Activated CD4-positive, alpha-beta T cell treated with anti-CD3 and anti-CD28 coated beads, Interleukin-2, amount 10 ng/mL, durations not matched to agents 7 days and 5 days (primary cell): ENCODE data around the gene DRG2. TPM values are rescaled to one million over a fixed set of nuclear protein-coding genes. Genes with fewer than 3 reads are reported as not detected.

Source experiments
- CTCF ChIA-PET: fragments of 350-600 bp; sonication (Branson Sonifier 250); formaldehyde crosslinking; loops from one replicate; lab custom pipeline; 2021; ENCODE audit warnings: antibody characterized with exemption; lab: Charles Lee
- POLR2A ChIA-PET: fragments of 350-600 bp; sonication (Branson Sonifier 250); formaldehyde crosslinking; loops from one replicate; lab custom pipeline; 2021; ENCODE audit warnings: antibody characterized with exemption; lab: Charles Lee
- DNase-seq: peaks from one replicate; pipeline ENCODE4 v3.0.0-alpha.2; 2020
- H3K27ac Mint-ChIP-seq: one replicate; pipeline ENCODE4 v1.8.0; 2021; ENCODE audit warnings: mild to moderate bottlenecking, moderate library complexity, mixed read lengths
- H3K27me3 Mint-ChIP-seq: one replicate; pipeline ENCODE4 v1.8.0; 2021; ENCODE audit warnings: mixed read lengths
- H3K36me3 Mint-ChIP-seq: one replicate; pipeline ENCODE4 v1.8.0; 2021; ENCODE audit warnings: low read depth, mixed read lengths
- H3K4me1 Mint-ChIP-seq: one replicate; pipeline ENCODE4 v1.8.0; 2021; ENCODE audit warnings: mixed read lengths
- H3K4me3 Mint-ChIP-seq: one replicate; pipeline ENCODE4 v1.8.0; 2021; ENCODE audit warnings: mild to moderate bottlenecking, moderate library complexity, mixed read lengths
- H3K9me3 Mint-ChIP-seq: one replicate; pipeline ENCODE4 v1.8.0; 2021; ENCODE audit warnings: mixed read lengths
- total RNA-seq, 2 experiments: library from RNA; stranded (reverse); gene quantifications; one replicate each; pipeline ENCODE4 v1.2.3, GENCODE V29; 2021

The DRG2 gene
- total RNA-seq, 2 experiments from 2014 or later, result 45.9 to 52.2 TPM

DNA sequence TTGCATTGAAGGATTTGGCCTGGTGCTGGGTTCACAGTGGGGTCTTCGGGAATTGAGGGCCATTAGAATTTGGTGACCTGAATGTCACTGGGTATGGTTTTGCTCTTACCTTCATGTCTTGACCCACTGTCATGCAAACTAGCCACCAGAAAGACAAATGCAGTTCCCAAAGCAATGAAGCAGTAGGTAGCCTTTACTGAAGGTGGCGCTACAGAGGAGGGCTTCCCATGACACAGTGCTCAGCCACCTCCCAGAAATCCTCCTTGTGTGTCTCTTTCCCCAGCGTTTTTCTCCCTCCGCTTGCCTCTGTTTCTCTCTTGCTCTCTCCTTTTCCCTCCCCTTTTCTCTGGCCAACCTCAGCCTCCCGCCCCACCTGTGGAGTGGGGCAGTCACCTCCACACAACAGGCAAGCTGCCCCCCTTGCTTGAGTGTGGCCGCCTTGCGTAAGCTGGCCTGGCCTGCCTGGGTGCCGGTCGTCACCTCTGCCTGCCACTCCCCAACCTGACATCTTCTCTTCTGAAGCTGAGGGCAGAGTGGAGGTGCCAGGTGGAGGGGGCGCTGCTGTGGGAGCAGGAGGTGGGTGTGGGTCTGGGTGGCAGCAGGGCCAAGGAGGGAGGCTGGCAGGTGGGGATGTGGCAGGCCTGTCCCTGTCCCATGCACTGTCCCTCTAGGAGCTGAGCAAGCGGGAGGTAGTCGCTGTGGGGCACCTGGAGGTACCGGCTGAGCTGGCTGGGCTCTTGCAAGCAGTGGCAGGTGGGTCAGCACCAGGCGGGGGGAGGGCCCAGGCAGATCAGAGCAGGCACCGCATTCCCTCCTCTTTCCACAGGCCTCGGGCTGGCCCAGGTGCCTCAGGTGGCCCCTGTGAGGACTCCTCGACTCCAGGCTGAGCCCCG lies 55.5 kb downstream of the DRG2 start:
- no peaks in the 10 kb centered on the region for H3K9me3 Mint-ChIP-seq
- ChIA-PET CTCF (interaction anchor here (1.2 to 3.5 kb wide), 2 partner anchors 11 to 17 kb away, joined by 3 to 18 read pairs; no protein-coding TSS in a partner anchor), POLR2A (interaction anchor here (1.1 kb wide), 1 partner anchor 15 kb away, joined by 3 read pairs; no protein-coding TSS in a partner anchor)
- no peak for DNase-seq
- no peak overlapping the region for H3K27ac Mint-ChIP-seq
- H3K4me3 Mint-ChIP-seq, result no peak overlapping the region
- no peaks in the 10 kb centered on the region for H3K27me3 Mint-ChIP-seq
- H3K36me3 Mint-ChIP-seq, result no peaks in the 10 kb centered on the region
- H3K4me1 Mint-ChIP-seq, result peaks cover 4% of the 10 kb centered on the region

DNA sequence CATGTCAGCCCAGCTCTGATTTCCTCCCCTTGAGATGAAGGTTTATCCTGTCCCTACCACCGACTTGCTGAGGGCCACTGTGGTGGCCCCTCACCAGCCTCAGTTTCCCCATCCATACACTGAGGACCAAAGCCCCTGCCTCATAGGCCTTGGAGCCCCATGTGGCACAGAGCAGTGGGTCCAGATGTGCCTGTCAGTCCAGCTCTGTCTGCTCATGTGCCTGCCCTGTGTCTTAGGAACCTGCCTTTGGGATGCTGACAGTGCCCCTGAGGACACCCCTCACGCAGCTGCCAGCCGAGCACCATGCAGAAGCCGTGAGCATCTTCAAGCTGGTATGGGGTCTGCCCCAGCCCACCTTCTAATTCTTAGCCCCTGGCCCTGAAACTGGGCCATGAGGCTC lies 56.5 kb downstream of the DRG2 start:
- Mint-ChIP-seq H3K36me3 (no peaks in the 10 kb centered on the region), H3K27ac (no peak overlapping the region), H3K9me3 (no peaks in the 10 kb centered on the region), H3K4me3 (no peak overlapping the region), H3K27me3 (no peaks in the 10 kb centered on the region), H3K4me1 (peaks cover 4% of the 10 kb centered on the region)
- ChIA-PET POLR2A (interaction anchor here (1.1 kb wide), 1 partner anchor 14 kb away, joined by 3 read pairs; no protein-coding TSS in a partner anchor), CTCF (no interaction called here)
- DNase-seq, result no peak

DNA sequence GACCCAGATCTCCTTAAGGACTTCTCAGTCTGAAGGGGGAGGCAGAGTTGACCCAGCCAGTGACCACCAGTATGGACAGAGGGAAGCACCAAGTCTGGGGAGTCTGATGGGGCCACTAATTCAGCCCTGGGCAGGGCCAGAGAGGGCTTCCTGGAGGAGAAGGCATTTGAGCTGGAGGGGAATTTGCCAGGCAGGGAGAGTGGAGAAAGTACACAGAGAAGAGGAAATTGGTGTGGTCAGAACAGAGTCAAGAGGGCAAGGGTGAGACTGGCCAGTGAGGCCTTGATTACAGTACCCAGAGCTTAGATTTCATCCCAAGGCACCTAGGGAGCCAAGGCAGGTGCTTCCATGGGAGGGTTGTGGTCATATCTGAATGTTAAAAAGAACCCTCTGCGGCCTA lies 57.1 kb downstream of the DRG2 start:
- CTCF ChIA-PET, result no interaction called here
- Mint-ChIP-seq H3K27me3 (no peaks in the 10 kb centered on the region), H3K4me1 (peaks cover 4% of the 10 kb centered on the region), H3K36me3 (no peaks in the 10 kb centered on the region), H3K27ac (no peak overlapping the region), H3K4me3 (no peak overlapping the region), H3K9me3 (no peaks in the 10 kb centered on the region)
- DNase-seq, result no peak
- POLR2A ChIA-PET, result no interaction called here

DNA sequence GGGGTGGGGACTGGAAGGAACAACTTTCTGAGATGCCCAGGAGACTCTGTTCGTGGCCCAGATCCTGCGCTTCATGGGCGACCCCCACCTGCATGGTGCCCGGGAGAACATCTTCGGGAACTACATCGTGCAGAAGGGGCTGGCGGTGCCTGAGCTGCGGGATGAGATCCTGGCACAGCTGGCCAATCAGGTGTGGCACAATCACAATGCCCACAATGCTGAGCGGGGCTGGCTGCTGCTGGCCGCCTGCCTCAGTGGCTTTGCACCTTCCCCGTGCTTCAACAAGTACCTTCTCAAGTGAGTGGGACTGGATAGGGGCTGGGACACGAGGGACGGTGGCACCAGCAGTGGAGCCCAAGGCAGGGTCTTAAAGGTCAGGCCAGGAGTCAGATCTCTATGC lies 58.1 kb downstream of the DRG2 start:
- no peaks in the 10 kb centered on the region for H3K9me3 Mint-ChIP-seq
- no peaks in the 10 kb centered on the region for H3K36me3 Mint-ChIP-seq
- ChIA-PET CTCF (interaction anchor here (0.7 to 1.4 kb wide), 3 partner anchors 11 to 64 kb away, joined by 3 to 4 read pairs (median 3); no protein-coding TSS in a partner anchor), POLR2A (no interaction called here)
- H3K4me1 Mint-ChIP-seq, result peaks cover 4% of the 10 kb centered on the region
- H3K27me3 Mint-ChIP-seq, result no peaks in the 10 kb centered on the region
- DNase-seq, result no peak
- no peak overlapping the region for H3K27ac Mint-ChIP-seq
- no peak overlapping the region for H3K4me3 Mint-ChIP-seq

DNA sequence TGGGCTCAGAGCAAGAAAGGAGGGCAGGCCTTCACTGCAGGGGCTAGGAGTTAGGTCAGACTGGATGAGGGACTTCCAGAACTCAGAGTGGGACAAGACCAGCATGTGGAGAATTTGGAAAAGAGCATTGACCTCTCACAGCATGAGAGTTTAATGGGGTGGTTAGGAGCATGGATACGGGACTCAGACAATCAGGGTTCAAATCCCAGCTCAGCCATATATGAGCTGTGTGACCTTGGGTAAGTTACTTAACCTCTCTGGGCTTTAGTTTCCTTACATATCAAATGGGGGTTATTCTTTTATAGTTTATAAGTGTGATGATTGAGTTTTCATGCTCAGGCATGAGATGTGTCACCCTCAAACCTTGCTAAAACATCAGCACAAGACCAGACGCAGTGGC lies 58.5 kb downstream of the DRG2 start:
- POLR2A ChIA-PET, result no interaction called here
- CTCF ChIA-PET, result interaction anchor here (0.7 to 1.4 kb wide), 3 partner anchors 11 to 65 kb away, joined by 3 to 4 read pairs (median 3); no protein-coding TSS in a partner anchor
- H3K27me3 Mint-ChIP-seq, result no peaks in the 10 kb centered on the region
- peaks cover under 1% of the 10 kb centered on the region for H3K4me1 Mint-ChIP-seq
- H3K27ac Mint-ChIP-seq, result no peak overlapping the region
- no peak overlapping the region for H3K4me3 Mint-ChIP-seq
- no peaks in the 10 kb centered on the region for H3K9me3 Mint-ChIP-seq
- H3K36me3 Mint-ChIP-seq, result no peaks in the 10 kb centered on the region
- no peak for DNase-seq

DNA sequence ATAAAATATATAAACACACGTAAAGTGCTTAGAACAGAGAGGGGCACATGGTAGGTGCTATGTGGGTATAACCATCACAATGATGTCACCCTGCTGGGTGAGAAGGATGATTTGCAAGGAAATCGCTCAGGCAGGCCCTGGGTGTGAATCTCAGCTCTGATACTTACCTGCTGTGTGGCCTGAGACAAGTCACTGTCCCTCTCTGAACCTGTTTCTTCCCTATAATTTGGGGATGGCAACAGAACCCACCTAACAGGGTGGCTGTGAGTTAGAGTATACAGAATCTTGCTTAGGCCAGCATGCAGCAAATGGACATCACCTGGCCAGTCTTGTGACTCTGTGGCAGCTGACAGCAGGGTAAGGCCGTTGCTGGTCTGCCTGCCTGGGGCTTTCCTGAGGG lies 59.2 kb downstream of the DRG2 start:
- Mint-ChIP-seq H3K27me3 (no peaks in the 10 kb centered on the region), H3K9me3 (no peaks in the 10 kb centered on the region), H3K4me3 (no peak overlapping the region), H3K27ac (no peak overlapping the region), H3K4me1 (no peaks in the 10 kb centered on the region), H3K36me3 (no peaks in the 10 kb centered on the region)
- ChIA-PET POLR2A (no interaction called here), CTCF (interaction anchor here (1.4 kb wide), 1 partner anchor 19 kb away, joined by 4 read pairs; no protein-coding TSS in a partner anchor)
- DNase-seq, result no peak

DNA sequence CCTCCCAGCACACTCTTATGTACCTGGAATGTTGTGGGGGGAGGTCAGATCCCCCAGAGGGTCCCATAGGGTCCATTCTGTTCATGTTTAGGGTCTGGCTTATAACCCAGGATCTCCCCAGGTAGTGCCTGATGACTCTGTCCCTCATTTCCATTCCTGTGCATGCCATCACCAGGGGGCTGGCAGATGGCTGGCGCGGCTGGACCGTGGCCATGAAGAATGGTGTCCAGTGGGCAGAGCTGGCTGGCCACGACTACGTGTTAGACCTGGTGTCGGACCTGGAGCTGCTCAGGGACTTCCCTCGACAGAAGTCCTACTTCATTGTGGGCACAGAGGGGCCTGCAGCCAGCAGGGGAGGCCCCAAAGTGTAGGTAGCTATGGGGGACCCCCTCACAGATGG lies 60.8 kb downstream of the DRG2 start:
- H3K27me3 Mint-ChIP-seq, result no peaks in the 10 kb centered on the region
- H3K36me3 Mint-ChIP-seq, result no peaks in the 10 kb centered on the region
- POLR2A ChIA-PET, result no interaction called here
- no peak for DNase-seq
- H3K27ac Mint-ChIP-seq, result no peak overlapping the region
- no peak overlapping the region for H3K4me3 Mint-ChIP-seq
- no peaks in the 10 kb centered on the region for H3K9me3 Mint-ChIP-seq
- CTCF ChIA-PET, result no interaction called here
- H3K4me1 Mint-ChIP-seq, result peaks cover 3% of the 10 kb centered on the region

DNA sequence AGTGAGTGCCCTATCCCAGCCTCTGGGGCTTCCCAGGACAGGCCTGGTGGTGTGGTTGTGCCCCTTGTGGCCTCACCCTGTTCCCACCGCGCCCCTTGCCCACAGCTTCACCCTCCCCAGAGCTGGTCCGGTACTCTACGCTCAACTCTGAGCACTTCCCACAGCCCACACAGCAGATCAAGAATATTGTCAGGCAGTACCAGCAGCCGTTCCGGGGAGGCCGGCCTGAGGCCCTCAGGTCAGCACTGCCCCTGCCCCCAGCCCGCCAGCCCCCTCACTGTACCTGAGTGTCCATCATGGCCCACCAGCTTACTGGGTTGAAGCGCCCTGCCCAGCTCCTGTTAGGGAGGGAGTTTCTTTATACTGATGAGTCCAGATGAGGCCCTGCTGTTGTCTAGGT lies 63.5 kb downstream of the DRG2 start:
- Mint-ChIP-seq H3K9me3 (no peaks in the 10 kb centered on the region), H3K36me3 (no peaks in the 10 kb centered on the region), H3K27ac (no peak overlapping the region), H3K27me3 (no peaks in the 10 kb centered on the region), H3K4me3 (no peak overlapping the region), H3K4me1 (peaks cover 10% of the 10 kb centered on the region)
- ChIA-PET CTCF (interaction anchor here (1.3 kb wide), 1 partner anchor 32 kb away, joined by 5 read pairs; the partner anchor contains the start of gene ALKBH5), POLR2A (no interaction called here)
- DNase-seq, result no peak

DNA sequence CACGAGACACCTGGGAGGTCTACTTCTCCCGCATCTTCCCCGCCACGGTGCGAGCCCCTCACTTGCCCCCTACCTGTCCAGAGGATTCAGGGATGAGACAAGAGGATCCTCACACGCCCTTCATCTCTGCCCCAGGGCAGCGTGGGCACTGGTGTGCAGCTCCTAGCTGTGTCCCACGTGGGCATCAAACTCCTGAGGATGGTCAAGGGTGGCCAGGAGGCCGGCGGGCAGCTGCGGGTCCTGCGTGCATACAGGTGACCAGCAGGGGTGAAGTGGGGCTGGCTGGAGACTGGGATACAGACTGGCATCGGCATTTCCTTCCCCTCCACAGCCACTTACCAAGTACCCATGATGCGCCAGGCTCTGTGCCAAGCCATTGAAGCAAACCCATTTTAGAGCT lies 67.4 kb downstream of the DRG2 start:
- H3K4me1 Mint-ChIP-seq, result peaks cover 18% of the 10 kb centered on the region
- ChIA-PET POLR2A (no interaction called here), CTCF (interaction anchor here (3.3 kb wide), 1 partner anchor 14 kb away, joined by 18 read pairs; no protein-coding TSS in a partner anchor)
- H3K27ac Mint-ChIP-seq, result no peak overlapping the region
- H3K4me3 Mint-ChIP-seq, result no peak overlapping the region
- H3K9me3 Mint-ChIP-seq, result no peaks in the 10 kb centered on the region
- H3K36me3 Mint-ChIP-seq, result no peaks in the 10 kb centered on the region
- DNase-seq, result no peak
- H3K27me3 Mint-ChIP-seq, result no peaks in the 10 kb centered on the region

DNA sequence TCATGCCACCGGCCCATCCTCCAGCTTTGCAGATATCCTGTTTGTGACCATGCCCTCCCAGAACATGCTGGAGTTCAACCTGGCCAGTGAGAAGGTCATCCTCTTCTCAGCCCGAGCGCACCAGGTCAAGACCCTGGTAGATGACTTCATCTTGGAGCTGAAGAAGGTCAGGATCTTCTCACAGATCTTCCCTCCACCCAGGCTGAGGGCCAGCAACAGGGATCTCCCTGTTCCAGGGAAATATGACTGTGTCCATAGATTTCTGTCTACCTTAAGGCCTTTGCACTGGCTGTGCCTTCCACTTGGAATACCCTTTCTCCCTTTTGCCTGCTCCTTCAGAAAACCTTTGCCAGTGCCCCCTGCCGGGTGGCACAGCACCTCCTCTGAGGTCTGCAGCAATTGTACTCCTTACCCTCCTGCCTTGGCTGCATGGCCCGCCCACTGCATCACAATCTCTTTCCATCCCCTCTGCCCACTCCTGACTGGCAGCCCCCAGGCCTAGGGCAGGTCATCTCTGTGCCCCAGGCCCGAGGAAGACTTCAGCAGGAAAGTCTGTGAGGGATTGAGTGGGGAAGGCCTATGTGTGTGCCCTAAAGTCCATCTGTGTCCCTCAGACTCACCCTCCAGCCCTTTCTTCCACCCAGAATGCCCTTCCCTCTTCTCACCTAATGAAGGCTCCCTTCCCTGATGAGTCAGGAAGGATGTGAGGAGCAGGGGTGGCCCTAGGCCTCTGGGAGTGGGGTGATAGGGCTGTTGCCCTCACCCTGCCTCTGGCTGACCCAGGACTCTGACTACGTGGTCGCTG lies 68.6 kb downstream of the DRG2 start:
- Mint-ChIP-seq H3K9me3 (no peaks in the 10 kb centered on the region), H3K27me3 (no peaks in the 10 kb centered on the region), H3K4me3 (no peak overlapping the region), H3K27ac (no peak overlapping the region), H3K36me3 (no peaks in the 10 kb centered on the region), H3K4me1 (peaks cover 18% of the 10 kb centered on the region)
- ChIA-PET CTCF (interaction anchor here (3.3 kb wide), 1 partner anchor 15 kb away, joined by 18 read pairs; no protein-coding TSS in a partner anchor), POLR2A (no interaction called here)
- DNase-seq, result no peak

DNA sequence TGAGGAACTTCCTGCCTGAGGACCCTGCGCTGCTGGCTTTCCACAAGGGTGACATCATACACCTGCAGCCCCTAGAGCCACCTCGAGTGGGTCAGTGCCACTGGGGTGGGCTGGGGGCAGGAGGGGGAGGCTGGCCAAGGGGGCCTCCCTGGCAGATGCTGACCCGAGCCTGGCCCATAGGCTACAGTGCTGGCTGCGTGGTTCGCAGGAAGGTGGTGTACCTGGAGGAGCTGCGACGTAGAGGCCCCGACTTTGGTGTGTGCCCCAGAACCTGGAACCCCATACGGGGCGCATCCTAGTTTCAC lies 69.2 kb downstream of the DRG2 start:
- ChIA-PET CTCF (no interaction called here), POLR2A (no interaction called here)
- Mint-ChIP-seq H3K27ac (no peak overlapping the region), H3K4me1 (peaks cover 18% of the 10 kb centered on the region), H3K27me3 (no peaks in the 10 kb centered on the region), H3K4me3 (no peak overlapping the region), H3K36me3 (no peaks in the 10 kb centered on the region), H3K9me3 (no peaks in the 10 kb centered on the region)
- DNase-seq, result no peak
